ENCODE measurements around the gene CLDN20.

The CLDN20 gene

GRCh38 chr6:155271145-155271544 lies 7.3 kb downstream of the CLDN20 start:
- TF ChIP-seq CTCF (IDR thresholded peaks at IDR 0.05) (no peak), ZFX (IDR thresholded peaks at IDR 0.05; ENCODE audit: borderline replicate concordance) (no peak)

GRCh38 chr6:155272353-155273232 lies 8.8 kb downstream of the CLDN20 start:
- TF ChIP-seq CTCF (IDR thresholded peaks at IDR 0.05), result no peak
- no peak for TF ChIP-seq ZFX (IDR thresholded peaks at IDR 0.05; ENCODE audit: borderline replicate concordance)
- H3K27ac ChIP-seq, result no peak overlapping the region

More at GRCh38 chr6:155271145-155271544, 7.3 kb downstream of the CLDN20 start:
- H3K27ac ChIP-seq, result no peak overlapping the region

- no peak overlapping the region for H3K27ac ChIP-seq
- TF ChIP-seq CTCF (IDR thresholded peaks at IDR 0.05) (no peak), ZFX (IDR thresholded peaks at IDR 0.05; ENCODE audit: borderline replicate concordance) (no peak)
Measured at GRCh38 chr6:155273431-155273830, 9.6 kb downstream of the CLDN20 start.

GRCh38 chr6:155274106-155274505 lies 10.3 kb downstream of the CLDN20 start:
- no peak overlapping the region for H3K27ac ChIP-seq
- TF ChIP-seq CTCF (IDR thresholded peaks at IDR 0.05), result no peak
- TF ChIP-seq ZFX (IDR thresholded peaks at IDR 0.05; ENCODE audit: borderline replicate concordance), result no peak

GRCh38 chr6:155274533-155274932 lies 10.7 kb downstream of the CLDN20 start:
- TF ChIP-seq CTCF (IDR thresholded peaks at IDR 0.05), result no peak
- no peak for TF ChIP-seq ZFX (IDR thresholded peaks at IDR 0.05; ENCODE audit: borderline replicate concordance)
- no peak overlapping the region for H3K27ac ChIP-seq

GRCh38 chr6:155275808-155276480 lies 12.1 kb downstream of the CLDN20 start:
- TF ChIP-seq ZFX (IDR thresholded peaks at IDR 0.05; ENCODE audit: borderline replicate concordance) (no peak), CTCF (IDR thresholded peaks at IDR 0.05) (no peak)
- H3K27ac ChIP-seq, result no peak overlapping the region

GRCh38 chr6:155276638-155277037 lies 12.8 kb downstream of the CLDN20 start:
- TF ChIP-seq ZFX (IDR thresholded peaks at IDR 0.05; ENCODE audit: borderline replicate concordance) (no peak), CTCF (IDR thresholded peaks at IDR 0.05) (no peak)
- no peak overlapping the region for H3K27ac ChIP-seq
